HG02840 (cell line): ENCODE data around the gene RAB40C.

Source experiments
- ATAC-seq: cut with Tn5 transposase; IDR thresholded peaks from one replicate; pipeline ENCODE4 v1.9.1; 2021; ENCODE audit warnings: mild to moderate bottlenecking, moderate library complexity, moderate number of reproducible peaks; ENCODE audit not compliant: unreplicated experiment, low FRiP score

Gene RAB40C

GRCh38 chr16:608019-608418 is 18.2 kb downstream of the RAB40C start:
- no peak for ATAC-seq

- ATAC-seq = no peak
Measured at GRCh38 chr16:609316-609715, 19.4 kb downstream of the RAB40C start.

GRCh38 chr16:609984-610383 is 20.1 kb downstream of the RAB40C start:
- ATAC-seq = no peak

GRCh38 chr16:610513-611381 is 20.9 kb downstream of the RAB40C start:
- no peak for ATAC-seq

- no peak for ATAC-seq
Measured at GRCh38 chr16:615122-615521, 25.3 kb downstream of the RAB40C start.

GRCh38 chr16:616733-617586 is 27.1 kb downstream of the RAB40C start:
- ATAC-seq = no peak

GRCh38 chr16:617855-618254 is 28.0 kb downstream of the RAB40C start:
- ATAC-seq = no peak

GRCh38 chr16:619476-620100 is 29.7 kb downstream of the RAB40C start:
- ATAC-seq = no peak

- ATAC-seq = no peak
Measured at GRCh38 chr16:620700-621525, 31.0 kb downstream of the RAB40C start.

GRCh38 chr16:621526-622105 is 31.8 kb downstream of the RAB40C start:
- no peak for ATAC-seq

- no peak for ATAC-seq
Measured at GRCh38 chr16:622920-623280, 33.0 kb downstream of the RAB40C start.

GRCh38 chr16:624526-625070 is 34.7 kb downstream of the RAB40C start:
- no peak for ATAC-seq

- no peak for ATAC-seq
Measured at GRCh38 chr16:625117-625976, 35.5 kb downstream of the RAB40C start.

GRCh38 chr16:625977-626765 is 36.3 kb downstream of the RAB40C start:
- ATAC-seq = no peak

GRCh38 chr16:626787-627453 is 37.1 kb downstream of the RAB40C start:
- no peak for ATAC-seq

GRCh38 chr16:627454-628239 is 37.8 kb downstream of the RAB40C start:
- no peak for ATAC-seq
